GM23338 (cell line): ENCODE measurements around the gene TUG1. TPM values are rescaled to one million over a fixed set of nuclear protein-coding genes. Genes with fewer than 3 reads are reported as not detected.
A peak's percentile ranks its signal among the peaks of the same experiment; 100 is the strongest.

Experiments
- ATAC-seq: fragments of 200-7000 bp; cut with Tn5 transposase; 3 replicates; pipeline ENCODE4 v1.9.1; 2020
- DNase-seq: peaks from one replicate; pipeline ENCODE4 v3.0.0-alpha.2; 2015; ENCODE audit warnings: low spot score
- H2AFZ ChIP-seq: fragments of 200-600 bp; sonication (generic); 2 replicates; pipeline ENCODE4 v1.8.0; 2016; ENCODE audit warnings: antibody characterized with exemption, mild to moderate bottlenecking, moderate library complexity
- H3F3A ChIP-seq: fragments of 200-600 bp; sonication (generic); replicated peaks from 2 replicates; pipeline ENCODE4 v1.8.0; 2017; ENCODE audit warnings: antibody characterized with exemption, mixed run types, low read depth
- H3K27ac ChIP-seq: fragments of 200-600 bp; sonication (generic); 2 replicates; pipeline ENCODE4 v1.6.1; 2016; ENCODE audit warnings: low read depth
- H3K27me3 ChIP-seq: fragments of 200-600 bp; sonication (generic); 2 replicates; pipeline ENCODE4 v1.8.0; 2016; ENCODE audit warnings: mild to moderate bottlenecking, mixed run types, moderate library complexity; ENCODE audit not compliant: insufficient read depth
- H3K36me3 ChIP-seq: fragments of 200-600 bp; sonication (generic); 2 replicates; pipeline ENCODE4 v1.8.0; 2016; ENCODE audit warnings: mild to moderate bottlenecking; ENCODE audit not compliant: insufficient read depth
- H3K4me1 ChIP-seq: fragments of 200-600 bp; sonication (generic); 2 replicates; pipeline ENCODE4 v1.8.0; 2016; ENCODE audit warnings: mild to moderate bottlenecking, moderate library complexity; ENCODE audit not compliant: insufficient read depth
- H3K4me2 ChIP-seq: fragments of 200-600 bp; sonication (generic); 2 replicates; pipeline ENCODE4 v1.7.1; 2017; ENCODE audit warnings: mixed run types
- H3K4me3 ChIP-seq: fragments of 200-600 bp; sonication (generic); 2 replicates; pipeline ENCODE4 v1.6.1; 2016; ENCODE audit warnings: mixed run types
- H3K79me2 ChIP-seq: fragments of 200-600 bp; sonication (generic); replicated peaks from 2 replicates; pipeline ENCODE4 v1.8.0; 2017; ENCODE audit warnings: mild to moderate bottlenecking; ENCODE audit not compliant: insufficient read depth
- H3K9me2 ChIP-seq: fragments of 200-600 bp; sonication (generic); 2 replicates; pipeline ENCODE4 v1.8.0; 2017; ENCODE audit not compliant: insufficient read depth
- H4K20me1 ChIP-seq: fragments of 200-600 bp; sonication (generic); replicated peaks from 2 replicates; pipeline ENCODE4 v1.8.0; 2017; ENCODE audit warnings: mild to moderate bottlenecking; ENCODE audit not compliant: insufficient read depth
- H3K27ac Mint-ChIP-seq: 2 replicates; pipeline ENCODE4 v1.8.0; 2020; ENCODE audit warnings: inconsistent platforms, mild to moderate bottlenecking, moderate library complexity, mixed read lengths
- H3K27me3 Mint-ChIP-seq: 3 replicates; pipeline ENCODE4 v1.8.0; 2022; ENCODE audit warnings: low read depth, mild to moderate bottlenecking, moderate library complexity, mixed read lengths, inconsistent platforms; ENCODE audit not compliant: insufficient read depth, poor library complexity
- H3K36me3 Mint-ChIP-seq: 3 replicates; pipeline ENCODE4 v1.8.0; 2021; ENCODE audit warnings: low read depth, mild to moderate bottlenecking, inconsistent platforms, moderate library complexity, mixed read lengths
- H3K4me1 Mint-ChIP-seq: 3 replicates; pipeline ENCODE4 v1.8.0; 2020; ENCODE audit warnings: mild to moderate bottlenecking, inconsistent platforms, mixed read lengths
- H3K4me3 Mint-ChIP-seq: 3 replicates; pipeline ENCODE4 v1.8.0; 2021; ENCODE audit warnings: moderate library complexity, mild to moderate bottlenecking, inconsistent platforms, mixed read lengths
- H3K9me3 Mint-ChIP-seq: 3 replicates; pipeline ENCODE4 v1.8.0; 2020; ENCODE audit warnings: moderate library complexity, mild to moderate bottlenecking, inconsistent platforms, mixed read lengths
- CREB1 ChIP-seq: fragments of 250-450 bp; sonication (Bioruptor Pico); IDR thresholded peaks from 2 replicates; pipeline ENCODE4 v1.5.0; 2020; ENCODE audit warnings: low read depth, mild to moderate bottlenecking, moderate library complexity
- CTCF ChIP-seq, 2 experiments: fragments of 200-600 bp in 1 of 2; sonication (generic) in 1 of 2; conservative IDR thresholded peaks; 2 replicates each; pipeline versions ENCODE4 v1.5.1 to v1.6.1; 2016 to 2017; ENCODE audit warnings: antibody characterized with exemption in 2 of 2, low read depth in 2 of 2, mild to moderate bottlenecking in 2 of 2, moderate library complexity in 1 of 2
- ETS1 ChIP-seq: IDR thresholded peaks from 2 replicates; pipeline ENCODE4 v1.6.1; 2016; ENCODE audit warnings: antibody characterized with exemption
- EZH2 ChIP-seq: fragments of 200-600 bp; sonication (generic); IDR thresholded peaks from one replicate; pipeline ENCODE4 v1.8.0; 2017; ENCODE audit warnings: antibody characterized with exemption, mild to moderate bottlenecking, low read depth; ENCODE audit not compliant: unreplicated experiment
- EZH2phosphoT487 ChIP-seq: fragments of 200-600 bp; sonication (generic); IDR thresholded peaks from one replicate; pipeline ENCODE4 v1.8.1; 2018; ENCODE audit warnings: antibody characterized with exemption; ENCODE audit not compliant: unreplicated experiment
- JUNB ChIP-seq: IDR thresholded peaks from one replicate; pipeline ENCODE4 v1.6.1; 2016; ENCODE audit warnings: antibody characterized with exemption; ENCODE audit not compliant: unreplicated experiment
- NANOG ChIP-seq: IDR thresholded peaks from 2 replicates; pipeline ENCODE4 v1.6.1; 2016; ENCODE audit warnings: antibody characterized with exemption, borderline replicate concordance
- POLR2AphosphoS5 ChIP-seq: IDR thresholded peaks from 2 replicates; pipeline ENCODE4 v1.6.1; 2016; ENCODE audit warnings: antibody characterized with exemption, low read depth
- REST ChIP-seq: IDR thresholded peaks from one replicate; pipeline ENCODE4 v1.6.1; 2018; ENCODE audit warnings: antibody characterized with exemption; ENCODE audit not compliant: unreplicated experiment
- STAT1 ChIP-seq: IDR thresholded peaks from one replicate; pipeline ENCODE4 v1.6.1; 2016; ENCODE audit warnings: antibody characterized with exemption; ENCODE audit not compliant: unreplicated experiment
- ZNF331 ChIP-seq: fragments of 250-450 bp; sonication (Bioruptor Pico); IDR thresholded peaks from 2 replicates; pipeline ENCODE4 v1.5.0; 2020; ENCODE audit warnings: low read depth, mild to moderate bottlenecking, moderate library complexity
- polyA plus RNA-seq: library from polyadenylated mRNA; unstranded; fragments of >200 nt; fragmentation: Nextera tagmentation; extraction: Ambion mirVana; gene quantifications from 2 replicates; pipeline ENCODE4 v1.2.1, GENCODE V29; 2016
- total RNA-seq: library from RNA; depleted of rRNA; stranded (reverse); fragments of >200 nt; shearing (Covaris generic); gene quantifications from 2 replicates; pipeline ENCODE4 v1.2.3, GENCODE V29; 2014

Gene TUG1
- total and polyA plus RNA-seq, 2 experiments from 2014 or later = 58.3 to 125 TPM

- TF ChIP-seq CTCF (conservative IDR thresholded peaks at IDR 0.05; ENCODE audit: low read depth in 2 of 2) (no peak), REST (no peak), EZH2 (no peak), POLR2AphosphoS5 (no peak), STAT1 (no peak), EZH2phosphoT487 (no peak), ZNF331 (CRISPR knock-in tag) (no peak), JUNB (no peak)
These were observed 23.4 kb upstream of the TUG1 start (continued) for GRCh38 chr22:30945653-30946052.

- no peaks in the 10 kb centered on the region for H3K9me2 ChIP-seq
- H3K27me3 ChIP-seq = no peaks in the 10 kb centered on the region
- H3K79me2 ChIP-seq = peaks cover 36% of the 10 kb centered on the region
- no peaks in the 10 kb centered on the region for H3K4me1 ChIP-seq
- H3F3A ChIP-seq = 0 out of 2 replicates have a peak, but pooled peaks cover 4% of the 10 kb centered on the region
- H3K27me3 Mint-ChIP-seq = peaks cover 3% of the 10 kb centered on the region
- 0 out of 2 replicates have a peak overlapping the region, but pooled peaks have one; percentile 20 for H3K27ac Mint-ChIP-seq
- DNase-seq (no peak), ATAC-seq (no peak)
- no peak overlapping the region for H3K4me2 ChIP-seq
- peaks cover 78% of the 10 kb centered on the region for H3K36me3 ChIP-seq
- no peaks in the 10 kb centered on the region for H3K4me1 Mint-ChIP-seq
- no peaks in the 10 kb centered on the region for H3K9me3 Mint-ChIP-seq
- no peak overlapping the region for H3K27ac ChIP-seq
- peaks cover 36% of the 10 kb centered on the region for H3K36me3 Mint-ChIP-seq
- peaks cover 32% of the 10 kb centered on the region for H4K20me1 ChIP-seq
- H3K4me3 ChIP-seq = no peak overlapping the region
- H3K4me3 Mint-ChIP-seq = no peak overlapping the region
- no peak overlapping the region for H2AFZ ChIP-seq
- TF ChIP-seq CTCF (conservative IDR thresholded peaks at IDR 0.05; ENCODE audit: low read depth in 2 of 2) (no peak), POLR2AphosphoS5 (no peak), EZH2 (no peak), NANOG (no peak), JUNB (no peak), ZNF331 (CRISPR knock-in tag) (no peak), CREB1 (no peak), EZH2phosphoT487 (no peak), STAT1 (no peak), ETS1 (no peak)
These were observed 22.7 kb upstream of the TUG1 start for GRCh38 chr22:30946354-30946753.
